GM19023 (cell line): Measurements from ENCODE around the gene FGFBP2.
A peak's percentile ranks its signal among the peaks of the same experiment; 100 is the strongest.

Experiments
- ATAC-seq: cut with Tn5 transposase; IDR thresholded peaks from one replicate; pipeline ENCODE4 v1.9.1; 2021; ENCODE audit warnings: mild to moderate bottlenecking, moderate library complexity; ENCODE audit not compliant: unreplicated experiment

FGFBP2 gene

GRCh38 chr4:15968551-15969300 is 5.8 kb upstream of the FGFBP2 start:
- no peak for ATAC-seq

GRCh38 chr4:15965325-15965724 is 2.4 kb upstream of the FGFBP2 start:
- ATAC-seq = no peak

DNA sequence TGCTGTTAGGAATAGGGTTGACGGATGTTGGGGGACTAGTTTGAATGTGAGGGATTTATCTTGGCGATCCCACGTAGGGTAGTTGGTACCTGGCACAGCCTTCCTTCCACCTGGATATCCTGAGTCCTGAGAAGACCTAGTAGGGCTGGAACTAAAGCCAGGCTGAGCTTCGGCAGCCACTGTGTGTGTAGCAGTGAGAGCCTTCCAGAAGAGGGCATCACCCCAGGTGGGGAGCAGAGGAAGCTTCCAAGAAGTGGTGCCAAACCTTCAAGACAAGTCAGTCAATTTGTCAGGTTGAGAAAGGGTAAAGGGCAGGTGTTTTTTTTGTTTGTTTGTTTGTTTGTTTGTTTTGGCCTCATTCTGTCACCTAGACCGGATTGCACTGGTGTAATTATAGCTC is 1.2 kb upstream of the FGFBP2 start:
- no peak for ATAC-seq

- ATAC-seq = peak; percentile 96
Observed at GRCh38 chr4:15963576-15963975, 601 bp upstream of the FGFBP2 start.

- no peak for ATAC-seq
Observed at GRCh38 chr4:15961781-15962510, 1.0 kb downstream of the FGFBP2 start.

DNA sequence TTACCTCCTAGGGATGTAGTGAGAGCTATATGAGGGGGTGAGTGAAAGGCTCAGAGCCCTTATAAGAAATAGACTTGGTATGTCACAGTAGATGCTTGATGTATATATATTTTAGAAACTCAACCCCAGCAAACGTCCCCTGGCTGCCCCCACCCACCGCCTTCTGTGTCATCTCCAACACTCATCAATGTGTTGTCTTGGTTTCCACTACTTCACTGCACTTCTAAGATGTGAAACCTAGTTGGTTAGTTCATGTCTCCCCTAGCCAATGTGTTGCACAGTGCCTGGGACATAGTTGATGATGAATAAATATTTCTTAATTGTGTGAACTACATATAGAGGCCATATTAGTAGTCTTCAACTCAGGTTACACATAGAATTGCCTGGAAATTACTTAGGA is 4.4 kb downstream of the FGFBP2 start:
- no peak for ATAC-seq

DNA sequence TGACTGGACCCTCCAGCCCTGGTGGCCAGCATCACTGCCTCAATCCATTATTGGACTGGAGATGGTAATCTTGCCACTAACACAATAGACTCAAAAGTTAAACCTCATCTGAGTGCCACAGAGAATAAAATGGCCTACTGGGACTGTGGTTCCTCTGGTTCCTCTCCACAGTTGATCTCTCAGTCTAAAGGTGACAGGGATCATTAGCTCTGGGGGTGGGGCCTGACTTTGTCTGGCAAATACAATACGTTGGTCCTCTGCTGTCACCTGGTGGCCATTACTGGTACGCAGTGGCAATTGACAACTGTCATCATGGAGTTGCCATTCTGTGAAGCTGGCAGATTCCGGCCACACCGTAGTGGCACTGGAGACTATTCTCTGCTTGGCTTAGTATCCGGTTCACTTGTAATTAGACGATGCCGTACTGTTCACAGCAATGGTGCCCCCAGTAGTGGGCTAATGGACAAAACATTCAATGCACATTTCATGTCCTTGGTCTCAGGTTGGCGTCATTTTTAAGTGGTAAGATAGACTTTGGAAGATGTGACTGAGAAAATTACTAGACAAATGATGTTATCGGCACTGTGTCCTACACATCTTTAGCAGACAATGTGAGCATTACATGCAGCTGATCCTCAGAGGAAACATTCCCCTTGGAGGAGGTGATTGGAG is 6.7 kb downstream of the FGFBP2 start:
- ATAC-seq = peak; percentile 91

- no peak for ATAC-seq
Observed at GRCh38 chr4:15955670-15956069, 7.3 kb downstream of the FGFBP2 start.

GRCh38 chr4:15953625-15954024 is 9.3 kb downstream of the FGFBP2 start:
- ATAC-seq = no peak

GRCh38 chr4:15951781-15952180 is 11.2 kb downstream of the FGFBP2 start:
- no peak for ATAC-seq

DNA sequence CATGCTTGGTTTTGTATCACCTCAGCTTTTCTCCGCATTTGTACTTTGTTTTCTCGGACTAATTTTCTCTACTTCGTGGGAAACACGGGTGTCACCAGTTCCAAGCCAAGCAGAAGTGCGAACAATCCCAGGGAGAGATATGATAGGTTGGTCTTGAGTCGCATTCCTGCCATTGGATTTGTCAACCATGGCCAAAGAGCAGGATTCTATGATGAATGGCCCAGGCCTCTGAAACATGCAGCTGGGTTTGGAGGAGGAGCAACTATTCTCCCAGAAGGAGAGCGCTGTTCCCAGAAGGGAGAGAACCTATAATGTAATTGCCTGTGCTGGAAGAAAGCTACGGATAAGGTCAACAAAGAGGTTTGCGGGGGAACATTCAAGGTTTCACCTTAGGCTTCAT is 14.1 kb downstream of the FGFBP2 start:
- no peak for ATAC-seq

- ATAC-seq = no peak
Observed at GRCh38 chr4:15947684-15948083, 15.3 kb downstream of the FGFBP2 start.

DNA sequence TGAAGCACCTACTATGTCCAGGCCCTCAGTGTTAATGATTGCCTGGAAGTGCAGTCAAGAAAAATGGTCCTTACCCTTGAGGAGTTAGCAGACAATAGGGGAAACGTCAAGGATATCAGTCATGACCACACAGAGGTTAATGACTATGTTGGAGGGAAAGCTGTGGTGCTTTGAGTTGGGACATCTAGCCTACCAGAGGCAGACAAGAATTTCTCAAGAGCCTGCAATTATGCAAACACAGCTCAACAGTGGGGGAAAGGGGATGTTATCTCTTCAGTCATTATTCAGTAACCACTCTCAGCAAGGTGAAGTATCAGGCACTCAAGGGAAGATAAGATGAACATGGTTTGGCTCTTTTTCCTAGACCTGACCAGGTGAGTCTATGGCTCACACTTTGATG is 17.5 kb downstream of the FGFBP2 start:
- no peak for ATAC-seq

DNA sequence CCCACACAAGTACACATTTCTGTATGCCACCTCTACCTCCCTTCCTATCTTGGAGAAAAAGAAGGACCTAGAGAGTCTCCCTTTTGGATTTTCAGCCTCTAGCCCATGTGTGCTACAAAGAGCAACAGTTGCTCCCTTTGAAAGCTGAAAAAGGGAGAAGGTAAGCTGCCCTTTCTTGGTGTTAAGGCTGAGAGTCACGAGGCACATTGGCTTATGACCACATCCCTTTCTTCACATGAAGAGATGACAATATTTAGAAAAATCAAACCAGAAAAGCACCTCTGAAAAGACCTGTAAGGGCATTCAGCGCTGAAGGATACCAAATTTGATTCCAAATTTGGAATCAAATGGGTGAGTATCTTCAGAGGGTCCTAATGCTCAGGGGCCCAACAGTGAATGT is 18.1 kb downstream of the FGFBP2 start:
- ATAC-seq = no peak

GRCh38 chr4:15942283-15942682 is 20.7 kb downstream of the FGFBP2 start:
- no peak for ATAC-seq

GRCh38 chr4:15938640-15939039 is 24.3 kb downstream of the FGFBP2 start, which contains the start of gene FGFBP1:
FGFBP1 (minus strand) TSS chr4:15938740; CDS start chr4:15936632, 2,108 bp downstream.
- ATAC-seq = no peak

GRCh38 chr4:15938182-15938581 is 24.8 kb downstream of the FGFBP2 start:
- no peak for ATAC-seq

DNA sequence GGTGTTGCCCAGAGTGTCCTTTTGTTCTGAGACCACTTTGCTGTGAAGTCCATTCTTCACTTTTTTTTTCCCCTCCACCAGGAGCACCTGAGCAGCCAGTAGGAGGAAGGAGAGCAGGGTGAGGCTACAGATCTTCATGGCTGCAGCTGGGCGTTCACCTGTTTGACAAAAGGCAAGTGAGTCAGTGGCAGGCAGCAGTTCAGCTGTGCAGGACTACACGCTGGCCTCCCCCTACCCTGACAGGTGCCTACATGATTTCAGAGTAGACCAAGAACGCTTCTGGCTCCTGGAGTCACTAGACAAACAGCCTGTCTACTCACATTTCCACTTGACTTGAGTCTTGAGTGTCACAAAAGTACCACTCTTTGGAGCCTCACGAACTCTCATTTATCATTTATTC is 26.5 kb downstream of the FGFBP2 start:
- ATAC-seq = no peak

DNA sequence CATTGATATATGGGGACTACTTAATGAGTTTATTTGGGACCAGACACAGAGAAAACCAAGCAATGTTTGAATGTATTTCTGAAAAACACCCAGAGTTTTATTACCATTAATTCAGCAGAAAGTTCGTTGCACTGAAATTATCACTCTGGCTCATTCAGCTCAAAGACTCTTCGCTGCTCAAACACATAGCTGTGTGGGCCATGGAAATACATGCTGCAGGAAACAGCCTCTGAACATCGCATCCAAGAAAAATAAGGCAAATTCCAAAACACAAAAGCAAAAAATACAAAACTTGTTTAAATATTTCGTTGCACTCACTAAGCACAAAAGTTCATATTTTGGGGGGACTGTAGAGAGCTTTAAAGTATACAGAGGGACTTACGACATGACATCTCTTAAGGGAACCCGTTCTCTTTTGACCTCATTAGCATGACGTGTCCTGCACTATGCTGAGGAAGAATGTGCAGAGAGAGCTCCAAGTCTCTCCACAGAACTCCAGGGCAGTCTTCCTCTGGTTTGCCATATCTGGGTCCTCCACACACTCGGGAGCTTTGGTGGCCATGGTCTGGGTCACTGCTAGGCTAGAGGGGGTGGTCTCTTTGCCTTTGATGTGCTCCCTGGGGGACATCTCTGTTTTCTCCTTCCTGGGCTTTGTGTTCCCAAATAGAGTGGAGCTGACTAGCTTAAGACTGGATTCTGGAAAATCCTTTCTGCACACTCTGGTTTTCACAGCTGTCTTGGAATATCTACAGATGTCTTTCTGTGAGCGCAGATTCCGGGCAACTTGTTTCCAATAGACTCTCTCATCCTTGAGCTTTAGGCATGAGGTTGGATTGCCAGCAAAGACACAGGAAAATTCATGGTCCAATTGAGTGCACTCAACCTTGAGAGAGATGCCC is 27.2 kb downstream of the FGFBP2 start:
- no peak for ATAC-seq

DNA sequence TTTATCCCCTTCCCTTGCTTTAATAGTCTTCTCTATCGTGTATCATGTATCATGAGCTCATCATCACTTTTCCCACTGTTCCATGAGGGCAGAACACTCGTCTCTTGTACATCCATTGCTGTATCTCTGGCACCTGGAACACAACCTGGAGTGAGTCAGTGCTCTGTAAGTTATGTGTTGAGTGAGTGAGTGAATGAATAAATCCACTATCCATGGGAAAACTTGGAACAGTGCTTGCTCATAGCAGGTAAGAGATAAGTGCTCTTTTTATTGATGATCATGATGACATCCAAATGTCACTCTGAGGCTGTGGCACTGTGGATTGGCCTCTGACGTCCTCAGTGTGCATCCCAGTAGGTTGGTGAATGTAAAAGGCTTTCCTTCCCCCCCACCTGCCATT is 28.7 kb downstream of the FGFBP2 start:
- ATAC-seq = no peak
